Mesothelial cell of epicardium (in vitro differentiated cells): ENCODE measurements around the gene MINDY4. TPM values are rescaled to one million over a fixed set of nuclear protein-coding genes. Genes with fewer than 3 reads are reported as not detected.

ENCODE experiments used
- DNase-seq, 2 experiments: peaks; one replicate each; pipeline ENCODE4 v3.0.0; 2021; ENCODE audit warnings: low spot score in 2 of 2; ENCODE audit not compliant: unreplicated experiment in 2 of 2
- H3K27ac Mint-ChIP-seq: 2 replicates; pipeline ENCODE4 v1.8.0; 2021; ENCODE audit warnings: mixed read lengths
- H3K27me3 Mint-ChIP-seq: 2 replicates; pipeline ENCODE4 v1.8.0; 2021; ENCODE audit warnings: low read depth, mixed read lengths
- H3K36me3 Mint-ChIP-seq: 2 replicates; pipeline ENCODE4 v1.8.0; 2021; ENCODE audit warnings: mixed read lengths
- H3K4me1 Mint-ChIP-seq: 2 replicates; pipeline ENCODE4 v1.8.0; 2021; ENCODE audit warnings: mixed read lengths
- H3K4me3 Mint-ChIP-seq: 2 replicates; pipeline ENCODE4 v1.8.0; 2021; ENCODE audit warnings: mild to moderate bottlenecking, moderate library complexity, mixed read lengths
- H3K9me3 Mint-ChIP-seq: 2 replicates; pipeline ENCODE4 v1.8.0; 2021; ENCODE audit warnings: mixed read lengths
- total RNA-seq: library from RNA; stranded (reverse); gene quantifications from 3 replicates; pipeline ENCODE4 v1.2.1, GENCODE V29; 2021
- TF ChIP-seq, protein P1 (sequence below): fragments of 200-600 bp; sonication (generic); IDR thresholded peaks from one replicate; pipeline ENCODE4 v1.5.0; 2021; ENCODE audit warnings: antibody characterized with exemption; ENCODE audit not compliant: unreplicated experiment

MINDY4 gene
- total RNA-seq, 1 donor from 2014 or later, result 10.8 TPM

DNA sequence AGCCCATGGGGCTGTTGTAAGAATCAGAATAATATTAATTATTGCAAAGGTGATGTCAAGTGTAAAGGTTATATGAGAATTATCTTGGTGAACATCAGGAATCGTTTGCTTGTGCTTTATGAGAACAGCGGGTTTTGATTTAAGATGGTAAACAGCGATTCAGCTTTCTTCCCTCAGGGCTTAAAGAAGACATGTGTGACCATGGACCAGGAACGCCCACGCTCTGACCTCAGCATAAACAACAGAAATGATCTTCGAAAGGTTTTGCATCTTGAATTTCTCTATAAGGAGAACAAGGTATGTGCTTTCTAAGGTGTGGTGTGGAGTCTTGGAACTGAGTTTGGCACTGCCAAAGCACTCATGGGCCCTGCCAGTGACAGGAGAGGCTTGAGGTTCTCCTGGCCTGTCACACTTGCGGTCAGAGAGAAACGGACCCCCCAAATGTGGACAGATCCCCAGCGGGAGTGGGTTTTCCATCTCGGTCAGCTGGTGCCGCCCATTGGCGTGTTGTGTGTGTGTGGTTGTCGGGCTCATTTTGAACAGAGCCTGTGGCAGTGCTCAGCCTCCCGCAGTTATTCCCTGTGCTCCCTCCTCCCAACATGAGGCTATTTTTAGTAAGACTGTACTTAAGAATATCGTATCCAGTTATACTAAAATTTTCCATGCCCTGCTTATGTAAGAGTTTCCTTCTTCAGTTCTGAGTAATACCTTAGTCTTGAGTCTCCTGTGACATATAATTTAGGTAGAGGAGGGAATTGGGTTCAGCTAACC lies 7.2 kb downstream of the MINDY4 start:
- TF ChIP-seq, protein P1, sequence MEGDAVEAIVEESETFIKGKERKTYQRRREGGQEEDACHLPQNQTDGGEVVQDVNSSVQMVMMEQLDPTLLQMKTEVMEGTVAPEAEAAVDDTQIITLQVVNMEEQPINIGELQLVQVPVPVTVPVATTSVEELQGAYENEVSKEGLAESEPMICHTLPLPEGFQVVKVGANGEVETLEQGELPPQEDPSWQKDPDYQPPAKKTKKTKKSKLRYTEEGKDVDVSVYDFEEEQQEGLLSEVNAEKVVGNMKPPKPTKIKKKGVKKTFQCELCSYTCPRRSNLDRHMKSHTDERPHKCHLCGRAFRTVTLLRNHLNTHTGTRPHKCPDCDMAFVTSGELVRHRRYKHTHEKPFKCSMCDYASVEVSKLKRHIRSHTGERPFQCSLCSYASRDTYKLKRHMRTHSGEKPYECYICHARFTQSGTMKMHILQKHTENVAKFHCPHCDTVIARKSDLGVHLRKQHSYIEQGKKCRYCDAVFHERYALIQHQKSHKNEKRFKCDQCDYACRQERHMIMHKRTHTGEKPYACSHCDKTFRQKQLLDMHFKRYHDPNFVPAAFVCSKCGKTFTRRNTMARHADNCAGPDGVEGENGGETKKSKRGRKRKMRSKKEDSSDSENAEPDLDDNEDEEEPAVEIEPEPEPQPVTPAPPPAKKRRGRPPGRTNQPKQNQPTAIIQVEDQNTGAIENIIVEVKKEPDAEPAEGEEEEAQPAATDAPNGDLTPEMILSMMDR, result no peak
- Mint-ChIP-seq H3K9me3 (no peaks in the 10 kb centered on the region), H3K4me1 (no peaks in the 10 kb centered on the region), H3K4me3 (no peak overlapping the region), H3K36me3 (peaks cover 16% of the 10 kb centered on the region), H3K27ac (no peak overlapping the region), H3K27me3 (no peaks in the 10 kb centered on the region)
- no peak for DNase-seq

GRCh38 chr7:30779574-30779973 lies 8.4 kb downstream of the MINDY4 start:
- TF ChIP-seq, protein P1, result no peak
- Mint-ChIP-seq H3K4me1 (no peaks in the 10 kb centered on the region), H3K9me3 (no peaks in the 10 kb centered on the region), H3K36me3 (peaks cover 22% of the 10 kb centered on the region), H3K27ac (no peak overlapping the region), H3K27me3 (no peaks in the 10 kb centered on the region), H3K4me3 (no peak overlapping the region)
- no peak for DNase-seq

DNA sequence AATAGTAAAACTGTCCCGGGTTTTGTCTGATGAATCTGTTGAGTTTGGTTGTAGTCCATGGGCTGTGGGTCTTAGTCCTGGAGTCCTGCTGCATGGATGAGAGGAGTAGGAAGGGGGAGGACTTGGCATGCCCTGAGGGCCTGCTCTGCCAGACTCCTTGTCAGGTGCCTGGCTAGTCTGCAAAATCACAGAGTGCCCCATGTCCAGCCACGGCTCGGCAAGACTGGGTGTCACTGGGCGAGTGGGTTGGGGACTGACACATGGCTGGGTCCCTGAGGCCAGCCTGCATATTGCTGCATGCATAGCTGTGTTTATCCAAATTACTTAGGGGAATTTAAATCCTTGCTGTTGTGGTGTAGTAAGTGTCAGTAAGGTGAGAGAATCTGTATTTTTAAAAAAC lies 9.7 kb downstream of the MINDY4 start:
- H3K27ac Mint-ChIP-seq, result no peak overlapping the region
- H3K4me3 Mint-ChIP-seq, result no peak overlapping the region
- no peak for DNase-seq
- no peaks in the 10 kb centered on the region for H3K9me3 Mint-ChIP-seq
- no peaks in the 10 kb centered on the region for H3K4me1 Mint-ChIP-seq
- no peaks in the 10 kb centered on the region for H3K27me3 Mint-ChIP-seq
- H3K36me3 Mint-ChIP-seq, result peaks cover 32% of the 10 kb centered on the region
- TF ChIP-seq, protein P1, result no peak

GRCh38 chr7:30782690-30783089 lies 11.5 kb downstream of the MINDY4 start:
- no peaks in the 10 kb centered on the region for H3K9me3 Mint-ChIP-seq

DNA sequence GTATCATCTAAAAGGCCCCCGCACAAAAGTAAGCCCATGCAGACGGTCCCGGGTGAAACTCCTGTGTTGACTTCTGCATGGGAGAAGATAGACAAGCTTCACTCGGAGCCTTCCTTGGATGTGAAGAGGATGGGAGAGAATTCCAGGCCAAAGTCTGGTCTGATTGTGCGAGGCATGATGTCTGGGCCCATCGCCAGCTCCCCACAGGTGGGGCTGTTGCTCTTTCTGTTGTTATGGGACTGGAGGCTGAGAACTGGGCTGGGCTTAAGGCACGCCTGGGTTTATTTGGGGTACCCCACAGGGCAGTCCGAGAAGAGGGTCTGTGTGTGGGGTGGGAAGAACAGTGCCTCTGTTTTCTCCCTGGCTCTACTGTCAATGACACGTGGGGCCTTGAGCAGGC lies 14.6 kb downstream of the MINDY4 start:
- Mint-ChIP-seq H3K4me3 (no peak overlapping the region), H3K27ac (no peak overlapping the region), H3K4me1 (no peaks in the 10 kb centered on the region), H3K36me3 (peaks cover 38% of the 10 kb centered on the region), H3K9me3 (no peaks in the 10 kb centered on the region), H3K27me3 (no peaks in the 10 kb centered on the region)
- DNase-seq, result no peak
- TF ChIP-seq, protein P1, result no peak

More at GRCh38 chr7:30782690-30783089, 11.5 kb downstream of the MINDY4 start:
- no peaks in the 10 kb centered on the region for H3K27me3 Mint-ChIP-seq
- TF ChIP-seq, protein P1, result no peak
- H3K4me3 Mint-ChIP-seq, result no peak overlapping the region
- H3K36me3 Mint-ChIP-seq, result peaks cover 36% of the 10 kb centered on the region
- no peaks in the 10 kb centered on the region for H3K4me1 Mint-ChIP-seq
- DNase-seq, result no peak
- H3K27ac Mint-ChIP-seq, result no peak overlapping the region
